NOMO-1 treated with dmso at 0.1 percent for 144 hours (cell line): ENCODE data around the gene TDRD10.
"Not testable (repeated sequence)": the region's sequence is repeated elsewhere in the genome, so short reads cannot be mapped to it uniquely, and the experiment has no call there.

Experiments used
- DNase-seq: peaks from one replicate; lab custom pipeline; 2025; ENCODE audit not compliant: unreplicated experiment; lab: John Stamatoyannopoulos, UW

TDRD10 gene

DNA sequence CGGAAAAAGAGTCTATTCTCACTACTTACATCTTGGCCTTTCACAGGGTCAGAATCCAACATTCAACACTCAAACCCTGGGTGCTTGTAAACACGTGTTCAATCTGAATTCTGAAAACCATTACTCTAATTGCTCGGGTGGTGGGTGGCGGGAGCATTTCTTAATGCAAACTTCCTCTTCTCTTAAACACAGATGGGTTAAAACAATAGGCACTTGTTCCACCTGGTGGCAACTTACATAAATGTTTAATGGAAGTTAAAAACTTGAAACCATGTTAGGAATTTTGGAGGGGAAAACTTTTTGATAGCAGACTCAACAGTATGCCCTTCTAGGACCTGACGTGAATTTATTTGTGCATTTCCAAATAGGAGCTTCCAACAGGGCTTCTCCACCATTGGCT lies 23.4 kb upstream of the TDRD10 start:
- peak; percentile 64 for DNase-seq

DNA sequence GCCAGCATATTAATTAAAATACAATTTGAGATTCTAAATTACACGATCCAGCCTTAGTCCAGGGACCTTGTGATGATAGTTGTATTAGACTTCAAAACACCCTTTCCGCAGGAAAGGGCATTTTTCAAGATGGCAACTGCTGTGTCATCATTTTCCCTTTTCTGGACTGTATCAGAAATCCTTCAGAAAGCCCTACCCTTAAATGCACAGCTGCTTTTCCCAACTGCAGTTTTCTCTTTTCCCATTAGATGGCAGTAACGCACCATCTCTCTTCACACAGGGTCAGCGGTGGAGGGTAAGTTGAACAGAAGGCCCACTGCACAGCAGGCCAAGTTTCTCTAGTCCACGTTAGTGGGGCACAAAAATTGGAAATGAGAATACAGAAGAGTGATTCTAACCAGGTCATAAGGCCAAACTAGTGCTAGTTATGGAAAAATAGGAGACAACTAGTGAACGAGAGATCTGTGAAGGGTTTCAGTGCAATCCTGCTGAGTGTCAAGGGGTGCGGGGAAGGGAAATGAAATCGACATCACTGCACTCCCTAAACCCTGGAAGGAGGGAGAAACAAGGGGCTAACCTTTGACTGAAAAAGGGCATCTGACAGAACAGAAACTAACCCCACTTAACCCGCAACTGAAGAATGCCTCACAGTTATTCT lies 22.1 kb upstream of the TDRD10 start:
- peak; percentile 44 for DNase-seq

- DNase-seq, result no peak
These were observed 21.0 kb upstream of the TDRD10 start for GRCh38 chr1:154481053-154481452.

DNA sequence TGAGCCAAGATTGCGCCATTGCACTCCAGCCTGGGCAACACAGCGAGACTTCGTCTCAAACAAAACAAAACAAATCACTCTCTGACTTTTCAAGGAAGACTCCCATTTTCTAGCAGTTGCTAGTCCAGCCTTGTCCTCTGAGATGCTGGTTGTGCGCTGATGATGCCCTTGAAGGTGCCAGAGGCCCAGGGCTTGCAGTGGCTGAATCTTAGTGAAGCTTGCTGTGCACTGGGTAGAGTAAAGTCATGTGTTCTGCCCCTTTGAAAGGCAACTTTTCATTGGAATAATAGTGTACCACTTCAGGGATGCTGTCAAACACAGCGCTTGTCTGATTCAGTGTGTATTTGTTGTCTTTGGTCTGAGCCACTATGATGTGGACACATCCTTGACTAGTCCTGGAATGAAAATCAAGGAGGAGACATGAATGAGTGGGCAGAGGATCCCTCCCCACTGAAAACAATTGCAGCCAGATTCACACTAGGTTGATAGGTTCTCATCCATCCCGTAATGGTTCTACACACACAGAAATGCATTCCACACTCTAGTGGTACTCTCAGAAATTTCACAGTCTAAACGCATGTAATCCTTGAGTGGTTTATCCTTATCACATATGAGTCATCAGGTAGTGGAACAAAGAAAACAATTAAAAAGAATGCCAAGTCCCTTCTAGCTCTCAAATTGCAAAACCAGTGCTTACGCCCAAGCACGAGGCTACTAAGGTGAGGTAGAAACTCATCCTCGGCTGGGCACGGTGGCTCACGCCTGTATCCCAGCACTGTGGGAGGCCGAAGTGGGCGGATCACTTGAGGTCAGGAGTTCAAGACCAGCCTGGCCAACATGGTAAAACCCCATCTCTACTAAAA lies 17.8 kb upstream of the TDRD10 start:
- DNase-seq, result no peak

DNA sequence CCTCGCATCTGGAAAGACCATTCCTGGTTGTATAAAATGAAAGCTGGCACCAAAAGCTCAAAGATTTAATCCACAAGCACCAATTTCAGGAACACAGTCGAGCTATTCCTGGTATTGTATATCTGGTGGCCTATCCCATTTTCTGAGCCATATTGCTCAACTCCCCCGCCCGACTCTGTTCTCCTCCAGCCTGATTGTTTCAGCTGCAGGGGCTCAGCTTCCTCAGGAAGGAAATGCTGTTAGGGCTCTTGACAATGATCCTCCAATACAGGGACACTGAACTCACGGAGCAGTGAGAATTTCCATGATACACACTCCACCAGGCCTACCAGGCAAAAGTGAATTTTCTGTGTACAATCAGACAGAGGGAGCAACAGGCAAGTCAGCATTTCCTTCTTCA lies 16.9 kb upstream of the TDRD10 start:
- DNase-seq, result no peak

DNA sequence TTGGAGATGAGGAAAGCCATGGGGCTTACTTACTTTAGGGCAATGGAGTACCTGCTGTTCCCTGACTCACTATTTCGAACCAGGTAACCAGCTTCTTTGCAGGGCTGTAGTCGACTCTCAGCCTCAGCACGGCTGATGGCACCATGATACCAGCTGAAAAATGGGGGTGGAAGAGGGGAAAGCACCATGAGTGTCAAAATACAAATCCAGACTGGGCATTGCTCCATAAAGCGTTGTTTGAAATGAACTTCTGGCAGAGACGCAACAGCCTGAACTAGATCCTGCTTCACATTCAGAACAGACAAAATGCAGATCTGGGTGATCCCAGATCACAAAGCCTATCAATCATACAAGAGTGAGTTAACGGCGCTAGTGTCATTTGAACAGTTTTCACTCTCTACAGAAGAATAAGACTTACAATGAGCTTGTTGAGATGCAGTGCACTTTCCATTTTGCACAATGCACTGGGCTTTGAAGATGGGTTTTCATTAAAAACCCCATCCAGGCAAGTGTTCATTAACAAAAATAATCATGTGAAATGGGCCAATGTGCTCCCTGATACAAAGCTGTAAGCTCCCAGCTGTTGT lies 16.0 kb upstream of the TDRD10 start:
- DNase-seq, result no peak

- not testable (repeated sequence) for DNase-seq
These were observed 15.3 kb upstream of the TDRD10 start for GRCh38 chr1:154486756-154487155.

DNA sequence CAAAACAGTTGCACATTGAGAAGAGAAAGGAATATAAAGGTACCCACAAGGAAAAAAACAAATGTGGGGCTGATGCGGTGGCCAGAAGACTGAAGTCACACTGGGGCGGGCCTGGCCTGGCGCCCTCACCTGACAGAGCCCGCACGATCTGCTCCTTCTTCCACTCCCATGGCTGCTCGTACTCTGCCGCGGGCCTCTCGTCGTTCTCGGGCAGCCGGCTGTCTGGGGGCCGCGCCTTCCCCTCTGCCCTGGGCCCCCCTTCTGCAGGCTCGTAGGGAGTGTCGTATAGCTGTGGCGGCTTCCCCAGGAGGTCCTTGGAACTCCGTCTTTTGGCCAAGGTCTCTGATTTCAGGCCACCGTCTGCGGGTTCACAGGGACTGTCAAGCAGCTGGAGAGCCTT lies 13.1 kb upstream of the TDRD10 start:
- DNase-seq, result no peak

GRCh38 chr1:154489695-154490274 lies 12.2 kb upstream of the TDRD10 start:
- no peak for DNase-seq

- no peak for DNase-seq
These were observed 11.7 kb upstream of the TDRD10 start for GRCh38 chr1:154490317-154490716.

GRCh38 chr1:154492115-154492514 lies 9.9 kb upstream of the TDRD10 start:
- DNase-seq, result no peak

DNA sequence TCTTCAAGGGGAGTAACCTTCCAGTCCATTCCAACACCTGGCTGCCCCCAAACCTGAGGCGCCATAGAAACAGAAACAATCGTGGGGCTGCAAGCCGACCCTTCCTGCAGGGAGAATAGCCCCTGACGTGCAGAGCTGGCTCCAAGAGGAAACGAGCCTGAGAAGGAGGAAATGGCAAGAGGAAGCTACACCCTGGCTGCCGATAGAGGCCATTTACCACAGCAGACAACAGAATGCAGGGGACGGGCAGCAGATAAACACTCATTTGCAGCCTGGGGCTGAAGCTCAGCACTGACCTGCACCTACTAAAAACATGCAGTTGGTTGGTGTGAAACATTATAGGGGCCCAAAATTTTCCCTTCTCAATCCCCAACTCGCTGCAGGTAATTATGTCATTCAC lies 8.7 kb upstream of the TDRD10 start:
- peak; percentile 76 for DNase-seq

DNA sequence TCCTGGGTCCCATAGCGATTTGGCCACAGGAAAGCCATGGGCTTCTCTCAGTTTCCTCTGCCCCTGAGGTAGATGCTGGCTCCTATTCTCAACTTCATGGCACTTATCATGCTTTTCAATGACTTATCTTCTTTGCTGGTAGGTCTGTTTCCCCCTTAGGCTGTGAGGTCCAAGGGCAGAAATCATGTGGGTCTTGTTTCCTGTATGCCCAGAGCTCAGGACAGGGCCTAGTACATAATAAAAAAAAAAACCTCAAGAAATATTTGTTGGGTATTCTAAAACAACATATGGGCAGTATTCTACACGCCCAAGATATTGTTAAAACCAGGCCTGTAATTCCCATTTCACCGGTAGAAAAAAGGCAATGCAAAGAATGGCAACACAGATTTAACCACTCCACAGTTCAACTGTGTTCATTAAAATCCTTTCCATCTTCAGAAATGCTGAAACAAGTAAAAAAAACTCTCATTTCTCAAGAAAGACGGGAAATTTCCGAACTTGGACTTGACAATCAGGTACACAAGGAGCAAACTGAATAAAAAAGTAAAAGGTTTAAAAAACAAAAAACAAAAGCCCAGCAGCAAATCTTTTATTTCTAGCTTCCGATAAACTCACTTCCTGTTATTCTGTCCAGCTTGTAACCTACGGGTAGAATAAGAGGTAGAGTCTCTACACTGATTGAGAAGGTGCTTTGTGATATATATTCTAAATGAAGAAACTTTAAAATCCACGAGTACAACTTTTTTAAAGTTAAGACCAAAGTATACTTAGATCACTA lies 6.3 kb upstream of the TDRD10 start:
- DNase-seq, result no peak

DNA sequence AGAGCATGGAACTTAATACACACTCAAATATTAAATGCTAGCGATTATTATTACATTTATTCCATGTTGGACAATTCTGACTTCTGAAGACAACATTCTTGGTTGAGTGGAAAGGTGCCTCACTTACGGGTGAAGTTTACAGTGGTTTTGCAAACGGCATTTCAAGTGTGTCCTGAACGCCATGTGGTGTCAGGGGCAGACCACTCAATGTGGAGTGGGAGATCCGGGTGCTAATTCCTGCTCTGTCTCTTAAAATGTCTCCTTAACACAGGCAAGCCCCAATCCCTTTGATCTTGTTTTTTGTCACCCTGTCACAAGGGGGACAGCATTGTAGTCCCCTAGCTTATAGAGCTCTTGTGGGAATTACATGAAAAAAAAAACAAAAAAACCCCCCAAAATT lies 5.6 kb upstream of the TDRD10 start:
- DNase-seq, result no peak

DNA sequence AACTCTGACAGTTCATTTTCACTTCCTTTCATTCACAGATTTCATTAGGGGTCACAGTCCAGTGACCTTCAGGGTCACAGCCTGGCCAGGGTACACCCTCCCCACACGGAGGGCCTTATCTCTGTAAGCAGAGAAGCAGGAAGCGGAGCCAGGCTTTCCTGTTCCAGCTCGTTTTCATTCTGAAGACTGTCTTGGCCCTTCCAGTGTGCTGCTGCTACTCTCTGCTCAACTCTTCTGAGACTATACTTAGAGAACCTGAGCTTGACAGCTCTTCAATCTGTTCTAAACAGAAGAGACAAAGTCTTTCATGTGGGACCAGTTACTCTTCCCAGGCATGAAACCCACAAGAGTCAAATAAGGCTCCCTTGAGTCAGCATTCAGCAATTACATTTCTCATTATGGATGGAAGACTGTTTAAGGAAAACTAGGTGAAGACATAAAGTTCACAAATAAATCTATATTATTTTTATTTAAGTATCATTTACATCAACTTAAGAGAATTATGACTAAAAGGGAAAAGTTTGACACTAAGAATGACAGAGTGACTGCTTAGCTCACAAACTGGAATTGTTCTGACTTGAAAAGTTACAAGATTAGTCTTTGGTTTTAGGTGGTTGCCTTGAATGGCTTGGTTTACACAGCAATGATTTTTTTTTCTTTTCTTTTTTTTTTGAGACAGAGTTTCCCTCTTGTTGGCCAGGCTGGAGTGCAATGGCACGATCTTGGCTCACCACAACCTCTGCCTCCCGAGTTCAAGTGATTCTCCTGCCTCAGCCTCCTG lies 4.8 kb upstream of the TDRD10 start:
- DNase-seq, result no peak

GRCh38 chr1:154499446-154499845 lies 2.6 kb upstream of the TDRD10 start:
- DNase-seq, result no peak

GRCh38 chr1:154500533-154500932 lies 1.5 kb upstream of the TDRD10 start:
- no peak for DNase-seq

DNA sequence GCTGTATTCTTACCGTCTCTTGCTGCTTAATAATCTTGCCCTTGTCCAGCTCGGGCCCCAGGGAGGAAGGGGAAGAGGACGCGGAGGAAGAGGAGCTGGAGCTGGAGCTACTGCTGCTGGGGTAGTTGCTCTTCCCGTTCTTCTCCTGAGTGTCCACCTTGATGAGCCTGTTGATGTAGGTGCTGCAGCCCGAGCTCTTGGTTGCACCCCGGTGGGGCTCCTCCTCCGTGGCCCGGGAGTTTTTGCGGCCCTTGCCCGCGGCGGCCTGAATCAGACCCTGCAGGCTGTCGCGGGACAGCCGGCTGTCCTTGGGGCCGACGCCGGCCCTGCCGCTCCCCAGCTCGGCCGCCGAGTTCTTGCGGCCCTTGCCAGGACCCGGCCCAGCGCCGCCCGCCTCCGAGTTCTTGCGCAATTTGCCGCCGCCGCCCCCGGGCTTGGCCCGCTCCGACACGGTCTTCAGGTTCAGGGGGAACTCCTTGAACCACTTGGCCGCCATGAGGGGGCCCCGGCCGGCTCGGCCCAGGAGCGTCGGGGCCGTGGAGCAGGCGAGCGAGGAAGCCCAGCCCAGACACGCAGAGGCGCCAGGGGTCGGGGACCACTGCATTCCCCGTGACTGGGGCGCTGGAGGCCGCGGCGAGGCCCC lies 475 bp upstream of the TDRD10 start:
- no peak for DNase-seq

DNA sequence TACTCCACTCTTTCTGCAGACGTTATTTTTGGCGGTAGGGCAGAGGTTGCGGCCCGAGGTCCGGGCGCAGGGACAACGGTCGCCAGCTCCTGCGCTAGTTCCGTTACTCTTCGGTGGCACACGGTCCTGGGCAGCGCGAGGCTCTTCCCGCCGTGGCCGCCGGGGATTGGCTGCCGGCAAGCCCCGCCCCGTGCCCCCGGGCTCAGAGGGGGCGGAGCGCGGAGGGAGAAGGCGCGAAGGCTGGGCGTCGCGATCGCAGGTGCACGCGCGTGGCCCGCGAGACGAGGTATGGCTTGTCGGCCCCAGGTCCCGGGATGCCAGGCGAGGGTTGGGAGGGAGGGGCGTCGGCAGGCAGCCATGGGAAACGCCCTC lies 711 bp downstream of the TDRD10 start:
- no peak for DNase-seq

DNA sequence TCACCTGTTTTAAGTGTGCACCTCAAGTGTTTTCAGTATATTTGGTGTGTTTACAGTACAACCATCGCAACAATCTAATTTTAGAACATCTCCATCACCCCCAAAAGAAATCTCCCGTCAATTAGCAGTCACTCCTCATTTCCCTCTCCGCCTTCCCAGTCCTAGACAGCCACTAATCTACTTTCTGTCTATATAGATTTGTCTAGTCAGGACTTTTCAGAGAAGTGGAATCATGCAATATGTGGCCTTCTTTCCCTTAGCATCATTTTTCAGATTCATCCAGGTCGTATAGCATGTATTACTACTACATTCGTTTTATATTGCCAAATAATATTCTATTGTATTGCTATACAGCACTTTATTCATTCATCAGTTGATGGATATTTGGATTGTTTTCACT lies 1.9 kb downstream of the TDRD10 start:
- no peak for DNase-seq
